Measurements from ENCODE around the gene HSDL1. TPM values are rescaled to one million over a fixed set of nuclear protein-coding genes. Genes with fewer than 3 reads are reported as not detected.

HSDL1 gene
- total RNA-seq, 1 experiment from 2014 or later = 34.2 TPM

DNA sequence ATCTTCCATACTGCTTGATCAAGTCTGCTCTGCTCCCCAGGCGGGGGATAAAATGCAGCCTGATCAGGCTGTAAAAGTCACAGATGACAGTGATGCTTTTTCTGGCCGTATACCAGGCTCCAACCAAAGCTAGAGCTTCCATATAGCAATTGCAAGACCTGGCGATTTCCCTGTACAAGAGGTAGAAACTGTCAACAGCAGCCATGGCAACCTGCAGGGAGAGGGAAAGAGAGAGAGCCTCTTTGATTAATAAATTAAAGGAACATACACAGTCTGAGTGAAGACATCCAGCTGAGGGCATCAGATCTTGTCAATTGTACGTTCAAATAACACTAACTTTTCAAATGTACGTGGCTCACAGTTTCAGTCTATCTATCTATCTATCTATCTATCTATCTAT lies 13.9 kb downstream of the HSDL1 start:
- no peak overlapping the region for H3K14ac ChIP-seq (ENCODE audit: insufficient read depth, low read length)
- no peak overlapping the region for H2BK15ac ChIP-seq (ENCODE audit: low read depth, low read length)
- no CpG with 5 or more reads among the region's 5 CpGs for WGBS (ENCODE audit: extremely low coverage, insufficient read length, low lambda C conversion rate)
- H3K4me1 ChIP-seq (ENCODE audit: insufficient read depth, low read length) = no peaks in the 10 kb centered on the region
- no peak overlapping the region for H3K4ac ChIP-seq (ENCODE audit: low read depth, low read length)
- no peaks in the 10 kb centered on the region for H3K79me1 ChIP-seq (ENCODE audit: insufficient read depth, low read depth, low read length, poor library complexity, severe bottlenecking)
- TF ChIP-seq, protein P1, sequence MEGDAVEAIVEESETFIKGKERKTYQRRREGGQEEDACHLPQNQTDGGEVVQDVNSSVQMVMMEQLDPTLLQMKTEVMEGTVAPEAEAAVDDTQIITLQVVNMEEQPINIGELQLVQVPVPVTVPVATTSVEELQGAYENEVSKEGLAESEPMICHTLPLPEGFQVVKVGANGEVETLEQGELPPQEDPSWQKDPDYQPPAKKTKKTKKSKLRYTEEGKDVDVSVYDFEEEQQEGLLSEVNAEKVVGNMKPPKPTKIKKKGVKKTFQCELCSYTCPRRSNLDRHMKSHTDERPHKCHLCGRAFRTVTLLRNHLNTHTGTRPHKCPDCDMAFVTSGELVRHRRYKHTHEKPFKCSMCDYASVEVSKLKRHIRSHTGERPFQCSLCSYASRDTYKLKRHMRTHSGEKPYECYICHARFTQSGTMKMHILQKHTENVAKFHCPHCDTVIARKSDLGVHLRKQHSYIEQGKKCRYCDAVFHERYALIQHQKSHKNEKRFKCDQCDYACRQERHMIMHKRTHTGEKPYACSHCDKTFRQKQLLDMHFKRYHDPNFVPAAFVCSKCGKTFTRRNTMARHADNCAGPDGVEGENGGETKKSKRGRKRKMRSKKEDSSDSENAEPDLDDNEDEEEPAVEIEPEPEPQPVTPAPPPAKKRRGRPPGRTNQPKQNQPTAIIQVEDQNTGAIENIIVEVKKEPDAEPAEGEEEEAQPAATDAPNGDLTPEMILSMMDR (conservative IDR thresholded peaks at IDR 0.05) = no peak
- no peaks in the 10 kb centered on the region for H4K20me1 ChIP-seq (ENCODE audit: control insufficient read depth, insufficient read depth, insufficient read length)
- Mint-ChIP-seq H3K27me3 (ENCODE audit: low read depth) (no peaks in the 10 kb centered on the region), H3K36me3 (ENCODE audit: insufficient read depth in 1 of 3, low read depth in 3 of 3) (peaks cover 11 to 43% (median 35%) of the 10 kb centered on the region in 3 experiments; a peak in 6 of 7 replicates), H3K4me1 (peaks cover 16% of the 10 kb centered on the region in 2 experiments), H3K4me3 (no peak overlapping the region), H3K27ac (no peak overlapping the region), H3K9me3 (no peaks in the 10 kb centered on the region)
- no peak overlapping the region for H3K56ac ChIP-seq (ENCODE audit: insufficient read length, low read depth, low read length)
- H3K4me2 ChIP-seq (ENCODE audit: insufficient read depth, insufficient read length, low read length) = no peak overlapping the region
- no peaks in the 10 kb centered on the region for H3K27me3 ChIP-seq (ENCODE audit: insufficient read depth, low read length)
- no peaks in the 10 kb centered on the region for H3K23me2 ChIP-seq (ENCODE audit: insufficient read length, low read depth, low read length, poor library complexity, severe bottlenecking)
- H3K79me2 ChIP-seq (ENCODE audit: insufficient read depth, low read length) = peaks cover under 1% of the 10 kb centered on the region; the same call in 1 of the 2 replicates
- no peak overlapping the region for H2AFZ ChIP-seq (ENCODE audit: low read length)
- no peak overlapping the region for H4K91ac ChIP-seq (ENCODE audit: insufficient read length, low read depth, low read length)
- no peak overlapping the region for H3K18ac ChIP-seq (ENCODE audit: insufficient read length, low read depth, low read length)
- H3K9ac ChIP-seq (ENCODE audit: extremely low read depth, insufficient read length, low read length) = no peak overlapping the region
- no peaks in the 10 kb centered on the region for H3K9me3 ChIP-seq (ENCODE audit: control insufficient read depth, low read depth, low read length)
- H2BK20ac ChIP-seq (ENCODE audit: low read depth, low read length, poor library complexity, severe bottlenecking) = no peak overlapping the region
- no peak overlapping the region for H2AK5ac ChIP-seq (ENCODE audit: insufficient read length, low read length)
- no peak overlapping the region for H2BK5ac ChIP-seq (ENCODE audit: insufficient read length, low read length)
- H3K27ac ChIP-seq (ENCODE audit: insufficient read length, low read depth, low read length) = no peak overlapping the region
- no peak overlapping the region for H2BK12ac ChIP-seq (ENCODE audit: insufficient read length, low read depth, low read length)
- no peak overlapping the region for H2BK120ac ChIP-seq (ENCODE audit: low read depth, low read length, poor library complexity, severe bottlenecking)
- H3K23ac ChIP-seq (ENCODE audit: insufficient read length, low read depth, low read length) = no peak overlapping the region
- no peak overlapping the region for H4K8ac ChIP-seq (replicated peaks; ENCODE audit: insufficient read length, low read depth, low read length)
- no peak overlapping the region for H4K5ac ChIP-seq (ENCODE audit: insufficient read length, low read depth, low read length)
- H3T11ph ChIP-seq (ENCODE audit: low read length) = no peak overlapping the region
- DNase-seq = no peak

Data from H9 (cell line).